ENCODE results near the gene SPOUT1. TPM values are rescaled to one million over a fixed set of nuclear protein-coding genes. Genes with fewer than 3 reads are reported as not detected.

The SPOUT1 gene
- total RNA-seq, 2 experiments from 2014 or later, result 22.2 to 27.6 TPM

GRCh38 chr9:128819716-128820664, 9.6 kb downstream of the SPOUT1 start:
- H3K4me1 ChIP-seq (ENCODE audit: insufficient read depth, low read length), result peaks cover 23% of the 10 kb centered on the region
- POLR2A ChIA-PET, result interaction anchor here (2.0 to 3.7 kb wide), 5 partner anchors 10 to 268 kb away, joined by 7 to 61 read pairs (median 13); partner anchors contain the start of genes SET, SPOUT1, SPTAN1 and ZDHHC12
- H3K36me3 ChIP-seq (ENCODE audit: insufficient read depth, low read length), result peaks cover 36% of the 10 kb centered on the region
- peak overlapping the region; percentile 71 for H3K27ac Mint-ChIP-seq
- peaks cover 11% of the 10 kb centered on the region for H3K4me1 Mint-ChIP-seq (ENCODE audit: low read depth)
- intact Hi-C loops (cut with DNase I, micrococcal nuclease), result loop anchor here (2.0 to 5.0 kb wide), 4 partner anchors 33 to 163 kb away; partner anchors contain the start of genes KYAT1 (in 2 of the 2), DYNC2I2 (in 1 of the 2), LRRC8A (in 1 of the 2) and TBC1D13 (in 1 of the 2)
- H3K36me3 Mint-ChIP-seq (ENCODE audit: low read depth), result peaks cover 29% of the 10 kb centered on the region
- DNase-seq (no peak), ATAC-seq (ENCODE audit: poor library complexity) (no peak)
- H3K4me3 ChIP-seq (ENCODE audit: low read length), result peak overlapping the region; percentile 65
- no peak for TF ChIP-seq CTCF (IDR thresholded peaks at IDR 0.05)
- H3K9me3 ChIP-seq (ENCODE audit: control insufficient read depth in 1 of 2, insufficient read depth in 1 of 2, low read length in 2 of 2), result peaks cover 0 to 8% of the 10 kb centered on the region in 2 experiments
- H3K27me3 ChIP-seq (ENCODE audit: control insufficient read depth in 1 of 2, insufficient read depth in 2 of 2, low read length in 2 of 2), result no peaks in the 10 kb centered on the region
- no peak overlapping the region for H3K27ac ChIP-seq (ENCODE audit: low read depth in 1 of 2, low read length in 2 of 2)
- no peaks in the 10 kb centered on the region for H3K9me3 Mint-ChIP-seq
- peak overlapping the region; percentile 89 for H3K4me3 Mint-ChIP-seq
- CTCF ChIA-PET, result interaction anchor here (2.2 kb wide), 1 partner anchor 9 kb away, joined by 44 read pairs; the partner anchor contains the start of gene SPOUT1
- H3K27me3 Mint-ChIP-seq, result no peaks in the 10 kb centered on the region

GRCh38 chr9:128818839-128819715, 10.5 kb downstream of the SPOUT1 start:
- Mint-ChIP-seq H3K4me3 (peak overlapping the region; percentile 89), H3K27ac (peak overlapping the region; percentile 71), H3K36me3 (ENCODE audit: low read depth) (peaks cover 20% of the 10 kb centered on the region), H3K4me1 (ENCODE audit: low read depth) (peaks cover 11% of the 10 kb centered on the region), H3K9me3 (no peaks in the 10 kb centered on the region), H3K27me3 (no peaks in the 10 kb centered on the region)
- Histone ChIP-seq H3K4me3 (ENCODE audit: low read length) (peak overlapping the region; percentile 65), H3K36me3 (ENCODE audit: insufficient read depth, low read length) (peaks cover 27% of the 10 kb centered on the region), H3K27ac (ENCODE audit: low read depth in 1 of 2, low read length in 2 of 2) (no peak overlapping the region), H3K9me3 (ENCODE audit: control insufficient read depth in 1 of 2, insufficient read depth in 1 of 2, low read length in 2 of 2) (peaks cover 0 to 8% of the 10 kb centered on the region in 2 experiments), H3K4me1 (ENCODE audit: insufficient read depth, low read length) (peaks cover 23% of the 10 kb centered on the region), H3K27me3 (ENCODE audit: control insufficient read depth in 1 of 2, insufficient read depth in 2 of 2, low read length in 2 of 2) (no peaks in the 10 kb centered on the region)
- ChIA-PET POLR2A (interaction anchor here (1.0 to 3.7 kb wide), 18 partner anchors 9 to 448 kb away, joined by 3 to 61 read pairs (median 6); partner anchors contain the start of genes DYNC2I2, KYAT1, LRRC8A and PKN3), CTCF (interaction anchor here (0.6 to 2.2 kb wide), 18 partner anchors 9 to 268 kb away, joined by 3 to 44 read pairs (median 5); partner anchors contain the start of genes KYAT1, LRRC8A, PKN3 and SPOUT1)
- no peak for TF ChIP-seq CTCF (IDR thresholded peaks at IDR 0.05)
- DNase-seq (peak in 13 of 14 experiments; percentile 22 to 78 (median 45)), ATAC-seq (ENCODE audit: poor library complexity) (peak; percentile 27)
- intact Hi-C loops (cut with DNase I, micrococcal nuclease), result loop anchor here (1.0 to 5.0 kb wide), 6 partner anchors 10 to 162 kb away; partner anchors contain the start of genes KYAT1 (in 2 of the 2), SPOUT1 (in 2 of the 2), DYNC2I2 (in 1 of the 2) and LRRC8A (in 1 of the 2)
